HG02678 (cell line): ENCODE data around the gene ZNF275.
A peak's percentile ranks its signal among the peaks of the same experiment; 100 is the strongest.
"Not testable (repeated sequence)": the region's sequence is repeated elsewhere in the genome, so short reads cannot be mapped to it uniquely, and the experiment has no call there.

Experiments
- ATAC-seq: cut with Tn5 transposase; IDR thresholded peaks from one replicate; pipeline ENCODE4 v1.9.1; 2021; ENCODE audit warnings: mild to moderate bottlenecking, moderate library complexity; ENCODE audit not compliant: unreplicated experiment

The ZNF275 gene

DNA sequence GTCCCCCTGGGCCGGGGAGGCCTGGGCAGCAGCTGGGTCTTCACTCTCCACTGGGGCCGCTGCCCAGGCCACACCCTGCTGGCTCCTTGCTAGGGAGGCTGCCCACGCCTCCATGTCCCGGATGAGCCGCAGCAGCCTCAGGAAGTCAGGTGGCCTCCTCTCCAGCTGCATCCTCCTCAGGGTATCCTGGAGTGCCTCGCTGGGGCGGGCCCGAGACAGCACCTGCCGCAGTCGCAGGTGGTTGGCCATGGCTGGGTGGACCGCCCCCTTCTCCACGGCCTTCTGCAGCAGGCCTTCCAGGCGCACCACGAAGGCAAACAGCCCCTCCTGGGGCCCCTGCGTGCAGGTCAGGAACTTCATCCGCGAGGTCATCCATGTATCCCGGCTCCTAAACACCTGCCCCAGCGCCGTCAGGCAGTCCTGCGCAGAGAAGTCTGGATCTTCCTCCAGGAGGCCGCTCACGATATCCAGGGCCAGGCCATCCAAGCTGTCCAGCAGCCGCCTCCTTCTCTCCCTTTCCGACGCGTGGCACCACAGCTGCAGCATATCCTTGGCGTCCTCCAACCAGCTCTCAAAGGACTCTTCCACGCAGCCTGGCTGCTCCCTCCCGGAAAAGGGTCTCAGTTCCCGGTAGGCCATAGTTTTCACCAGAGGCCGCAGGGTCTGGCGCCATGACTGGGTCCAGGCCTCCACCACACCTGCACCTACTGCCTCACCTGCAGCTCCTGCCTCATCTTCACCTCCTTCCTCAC, 14.5 kb upstream of the ZNF275 start:
- no peak for ATAC-seq

DNA sequence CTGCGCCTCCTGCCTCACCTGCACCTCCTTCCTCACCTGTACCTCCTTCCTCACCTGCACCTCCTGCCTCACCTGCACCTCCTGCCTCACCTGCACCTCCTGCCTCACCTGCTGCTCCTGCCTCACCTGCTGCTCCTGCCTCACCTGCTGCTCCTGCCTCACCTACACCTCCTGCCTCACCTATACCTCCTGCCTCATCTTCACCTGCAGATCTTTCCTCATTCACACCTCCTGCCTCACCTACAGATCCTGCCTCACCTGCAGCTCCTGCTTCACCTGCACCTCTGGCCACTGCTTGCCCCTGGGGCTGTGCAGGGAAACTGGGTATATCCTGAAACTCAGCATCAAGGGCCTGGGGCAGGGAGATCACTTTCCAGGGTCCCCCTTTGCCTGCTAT, 13.9 kb upstream of the ZNF275 start:
- ATAC-seq = not testable (repeated sequence)

DNA sequence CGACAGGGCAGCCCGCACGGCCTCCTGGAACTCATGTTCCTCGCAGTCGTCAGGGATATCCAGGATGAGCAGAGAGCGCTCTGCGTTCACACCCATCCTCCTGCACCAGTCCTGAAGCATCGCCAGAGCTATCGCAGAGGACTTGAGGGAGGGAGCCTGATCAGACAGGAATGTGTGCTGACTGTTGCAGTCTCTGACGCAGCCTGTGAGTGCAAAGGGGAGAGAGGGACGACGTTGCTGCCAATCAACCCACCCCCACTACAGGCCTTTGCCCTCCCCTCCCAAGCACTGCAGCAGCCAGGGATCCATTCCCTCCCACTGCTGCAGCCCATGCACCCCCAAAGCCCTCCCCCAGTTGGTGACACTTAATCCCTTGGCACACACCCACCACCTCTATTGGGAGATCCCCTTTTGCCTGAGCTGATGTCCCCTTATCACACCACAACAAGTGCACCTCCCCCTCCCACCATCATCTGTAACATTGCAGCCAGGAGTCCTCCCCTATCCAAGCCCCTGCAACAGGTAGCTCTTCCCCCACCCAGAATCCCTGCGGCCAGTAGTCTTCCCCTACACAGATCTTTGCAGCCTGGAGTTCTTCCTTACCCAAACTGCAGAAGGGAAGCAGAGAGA, 13.3 kb upstream of the ZNF275 start:
- no peak for ATAC-seq

DNA sequence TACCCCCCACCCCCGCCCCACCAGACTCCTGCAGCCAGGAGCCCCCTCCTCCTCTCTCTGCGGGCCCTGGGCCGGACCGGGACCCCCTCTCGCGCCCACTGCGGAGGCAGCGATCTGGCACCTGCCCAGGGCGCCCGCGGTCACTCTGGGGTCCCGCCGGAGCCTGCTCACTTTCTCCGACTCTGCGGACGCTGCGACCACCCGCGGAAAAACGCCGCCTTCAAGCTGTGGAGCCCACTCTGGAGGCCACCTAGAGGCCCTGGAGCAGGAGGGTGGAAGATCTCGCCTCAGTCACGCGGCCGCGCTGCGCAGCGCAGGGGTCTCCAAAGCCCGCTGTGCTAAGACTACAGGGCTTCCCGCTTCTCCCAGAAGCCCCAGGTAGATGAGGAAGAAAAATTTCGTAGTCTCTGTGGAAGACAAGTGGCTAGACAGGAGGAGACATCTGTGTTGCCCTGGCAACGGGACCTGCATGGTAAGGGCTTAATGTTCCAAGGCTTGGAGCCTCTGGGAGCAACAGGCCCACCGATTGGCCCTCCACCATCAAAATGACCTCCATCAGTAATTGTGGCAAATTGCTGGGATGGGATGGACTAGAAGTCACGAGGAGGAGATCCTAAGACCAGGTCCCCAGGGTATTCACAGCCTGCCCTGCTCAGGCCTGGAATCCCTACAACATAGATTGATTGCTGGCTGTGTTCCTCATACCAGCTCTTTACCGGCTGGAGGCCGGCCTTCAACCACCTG, 12.4 kb upstream of the ZNF275 start, which contains the start of gene PNMA6F:
Gene PNMA6F (minus strand): TSS at position 387 of the 744 bp plus-strand sequence. CDS start 1,093 bp downstream, outside the sequence.
- ATAC-seq = no peak

DNA sequence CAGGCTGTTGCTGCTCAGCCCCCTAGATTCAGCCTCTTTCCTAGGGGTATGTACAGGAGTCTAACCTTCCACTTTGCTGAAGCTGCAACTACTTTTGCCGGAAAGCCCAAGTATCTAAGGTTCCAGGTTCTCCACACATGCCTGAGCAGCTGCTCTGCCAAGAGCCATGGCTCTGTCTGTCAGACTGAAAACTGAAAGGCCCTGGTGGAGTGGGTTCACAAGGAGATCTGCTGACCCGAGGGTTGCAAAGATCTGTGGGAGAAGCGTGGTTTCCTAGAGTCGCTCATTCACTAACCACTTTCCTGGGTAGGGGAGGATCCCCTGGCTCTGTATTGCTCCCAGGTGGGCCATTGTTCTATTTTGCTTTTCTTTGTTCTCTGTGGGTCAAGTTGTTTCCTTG, 6.4 kb upstream of the ZNF275 start:
- no peak for ATAC-seq

DNA sequence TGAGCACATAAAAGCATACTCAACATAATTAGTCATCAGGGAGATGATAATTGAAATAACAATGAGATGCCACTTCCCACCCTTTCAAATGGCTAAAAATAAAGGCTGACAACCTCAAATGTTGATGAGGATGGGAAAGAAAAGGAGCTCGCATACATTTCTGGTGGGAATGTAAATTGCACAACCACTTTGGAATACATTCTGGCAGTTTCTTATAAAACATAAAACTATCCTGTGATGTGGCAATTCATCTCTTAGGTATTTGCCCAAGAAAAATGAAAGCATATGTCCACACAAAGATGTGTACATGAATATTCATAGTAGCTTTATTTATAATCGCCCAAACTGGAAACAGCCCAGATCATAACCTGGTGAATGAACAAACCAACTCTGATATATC, 687 bp upstream of the ZNF275 start:
- no peak for ATAC-seq

DNA sequence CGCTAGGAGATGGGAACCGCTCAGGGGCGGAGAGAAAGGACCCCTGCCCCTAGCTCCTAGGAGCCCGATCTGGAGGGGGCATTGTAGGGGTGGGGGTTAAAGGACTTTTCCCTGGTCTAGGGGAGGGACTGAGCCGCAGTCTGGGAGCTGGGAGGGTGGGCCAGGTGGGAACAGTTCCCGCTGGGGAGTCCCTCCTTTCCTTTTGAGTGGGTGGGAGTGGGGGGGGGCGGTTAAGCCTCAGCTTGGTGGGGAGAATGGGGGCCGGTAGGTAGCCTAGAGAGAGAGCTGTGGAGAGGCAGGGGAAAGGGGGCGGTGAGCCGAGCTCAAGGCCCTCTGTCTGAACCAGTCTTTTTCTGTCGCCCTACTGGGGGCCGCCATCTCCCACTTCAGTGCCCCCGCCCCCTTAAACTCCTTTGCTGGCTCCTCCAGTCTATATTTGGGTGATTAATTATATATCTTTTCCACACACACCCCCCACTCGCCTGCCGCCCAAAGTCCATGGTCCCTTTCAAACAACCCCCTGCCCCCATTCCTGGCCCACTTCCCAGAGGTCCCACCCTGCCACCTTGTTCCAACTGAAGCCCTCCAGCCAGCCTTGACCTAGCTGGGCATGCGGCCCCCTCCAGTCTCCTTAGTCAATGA, 822 bp downstream of the ZNF275 start:
- ATAC-seq = no peak

DNA sequence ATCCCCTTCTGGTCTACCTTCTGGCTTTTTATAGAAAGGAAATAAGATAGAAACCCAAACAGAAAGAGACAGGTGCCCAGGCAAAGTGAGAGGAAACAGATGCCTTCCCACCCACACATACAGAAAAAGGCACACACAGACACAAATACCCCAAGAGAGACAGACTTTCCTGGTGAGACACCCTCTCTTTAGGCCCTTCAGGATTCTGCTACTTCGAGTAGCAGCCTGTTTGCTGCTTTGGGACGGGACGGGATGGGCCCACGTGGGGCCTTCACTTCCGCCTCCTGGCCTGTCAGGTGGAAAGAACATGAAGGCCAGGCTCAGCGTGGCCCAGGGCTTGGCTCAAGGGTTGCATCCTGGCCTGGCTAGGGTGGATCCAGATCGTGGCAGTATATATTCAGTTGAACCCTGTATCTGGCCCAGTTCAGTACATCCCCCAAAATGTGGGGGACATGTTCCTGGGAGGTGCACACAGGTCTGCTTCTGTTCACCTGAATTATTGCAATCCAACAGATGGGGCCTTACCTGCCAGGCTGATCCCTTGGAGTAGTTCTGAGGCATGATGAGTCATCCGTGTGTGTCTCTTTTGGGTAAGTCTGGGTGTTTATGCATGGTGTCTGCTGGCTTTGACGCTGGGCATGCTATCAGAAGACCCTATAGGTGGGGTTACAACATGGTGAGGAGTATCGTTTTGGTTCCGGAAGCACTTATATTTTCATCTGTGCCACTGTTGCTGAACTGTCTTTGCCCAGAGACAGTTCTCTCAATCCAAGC, 2.4 kb downstream of the ZNF275 start:
- ATAC-seq = peak; percentile 51

DNA sequence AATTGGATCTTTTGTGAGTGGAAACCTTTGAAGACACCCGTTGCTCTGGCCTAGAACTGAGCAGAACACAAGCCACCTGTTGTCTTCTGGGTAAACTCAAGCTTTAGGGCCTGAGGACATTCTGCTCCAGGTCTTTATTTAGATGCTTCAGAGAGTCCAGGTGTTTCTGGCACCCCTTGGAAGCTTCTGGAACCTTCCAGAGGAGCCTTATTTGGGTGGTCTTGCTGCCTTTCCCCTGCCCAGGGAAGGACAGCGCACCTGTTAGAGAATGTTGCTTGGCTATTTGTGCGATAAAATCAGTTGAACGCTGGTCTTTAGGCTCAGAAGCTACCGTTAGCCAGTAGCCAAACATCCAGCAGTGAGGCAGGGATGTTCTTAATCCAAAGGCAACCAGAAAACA, 3.0 kb downstream of the ZNF275 start:
- ATAC-seq = no peak

DNA sequence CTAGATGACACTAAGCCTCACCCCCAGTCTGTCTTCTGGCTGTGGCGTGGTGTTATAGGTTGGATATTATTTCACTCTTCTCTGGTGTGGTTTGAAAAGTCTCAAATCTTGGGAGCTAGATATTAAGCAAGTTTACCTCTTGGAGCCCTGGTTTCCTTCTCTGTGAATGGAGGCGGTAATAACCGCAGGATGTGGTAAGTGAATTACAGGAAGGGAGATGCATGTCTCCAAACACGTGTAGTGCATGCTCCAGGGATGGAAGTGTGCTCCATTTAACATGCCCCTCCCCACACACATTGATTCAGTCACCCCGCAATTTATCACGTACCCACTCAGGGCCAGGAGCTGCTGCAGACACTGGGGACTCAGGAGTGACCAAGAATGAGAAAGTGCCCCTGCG, 4.9 kb downstream of the ZNF275 start:
- ATAC-seq = no peak

DNA sequence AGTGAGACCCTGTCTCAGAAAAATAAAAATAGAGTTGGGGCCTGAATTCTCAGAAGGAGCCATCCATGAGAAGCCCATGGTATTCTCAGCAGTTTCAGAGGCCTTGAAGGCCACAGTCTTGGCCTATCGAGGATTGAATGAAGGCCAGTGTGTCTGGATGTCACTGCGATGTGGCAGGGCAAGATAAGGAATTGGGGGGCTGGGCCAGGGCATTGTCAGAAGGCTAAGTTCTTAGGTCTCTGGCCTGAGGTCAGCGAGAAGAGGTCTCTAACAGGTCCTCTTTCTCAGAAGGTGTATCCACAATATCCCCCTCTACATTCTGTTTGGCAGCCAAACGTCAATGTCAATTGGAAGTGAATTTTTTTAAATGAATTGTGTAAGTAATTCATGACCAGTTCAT, 5.7 kb downstream of the ZNF275 start:
- ATAC-seq = no peak

DNA sequence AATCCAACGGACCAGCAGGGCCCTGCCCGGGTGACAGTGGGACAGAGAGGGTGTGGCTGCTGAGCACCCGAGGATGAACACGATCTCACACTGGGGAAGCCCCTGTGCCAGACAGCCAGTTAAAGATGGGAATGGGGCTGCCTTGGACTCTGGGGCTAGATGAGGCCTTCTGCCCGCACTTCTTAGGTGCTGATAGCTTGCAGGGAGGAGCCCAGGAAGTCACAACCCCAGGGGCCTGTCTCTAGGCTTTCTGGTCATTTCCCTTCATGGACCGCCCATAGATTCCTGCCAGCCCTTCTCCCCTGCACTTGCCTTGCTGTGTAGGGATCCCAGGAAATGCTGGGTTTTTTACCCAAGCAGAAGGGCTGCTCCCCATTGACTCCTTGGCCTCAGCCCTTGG, 6.2 kb downstream of the ZNF275 start:
- ATAC-seq = no peak

DNA sequence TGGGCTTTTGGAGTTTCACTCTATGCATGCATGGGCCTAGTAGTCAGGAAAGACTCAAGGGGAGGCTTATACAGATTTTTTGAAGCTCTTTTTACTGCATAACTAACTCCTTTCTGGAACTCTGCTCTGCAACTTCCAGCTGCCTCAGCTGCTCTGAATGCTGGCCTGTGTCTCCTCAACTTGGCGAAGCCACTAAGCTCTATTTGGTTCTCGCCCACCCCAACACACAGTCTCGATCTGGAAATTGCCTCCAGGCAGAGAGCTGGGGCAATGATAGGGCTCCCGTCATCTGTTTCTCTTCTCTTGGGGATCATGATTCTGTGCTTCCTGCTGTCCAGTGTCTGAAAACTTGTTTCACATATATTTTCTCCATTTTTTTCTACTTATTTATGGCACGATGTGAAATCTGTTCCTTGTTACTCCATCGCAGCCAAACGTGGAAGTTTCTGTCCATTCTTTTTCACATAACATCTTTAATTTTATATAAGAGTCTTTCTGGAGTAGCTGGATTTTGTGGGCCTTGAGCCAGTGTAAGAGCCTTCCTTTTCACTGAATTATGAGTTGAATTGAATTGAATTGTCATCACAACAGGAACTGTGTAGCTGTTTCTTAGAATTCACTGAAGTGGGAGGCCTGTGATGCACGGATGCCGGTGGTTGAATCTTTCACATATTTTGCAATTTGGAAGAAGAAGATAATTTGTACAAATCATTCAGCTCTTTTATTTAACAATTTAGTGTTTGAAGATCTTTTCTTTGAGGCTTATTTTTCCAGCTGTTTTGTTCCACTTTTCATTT, 9.0 kb downstream of the ZNF275 start:
- ATAC-seq = no peak

DNA sequence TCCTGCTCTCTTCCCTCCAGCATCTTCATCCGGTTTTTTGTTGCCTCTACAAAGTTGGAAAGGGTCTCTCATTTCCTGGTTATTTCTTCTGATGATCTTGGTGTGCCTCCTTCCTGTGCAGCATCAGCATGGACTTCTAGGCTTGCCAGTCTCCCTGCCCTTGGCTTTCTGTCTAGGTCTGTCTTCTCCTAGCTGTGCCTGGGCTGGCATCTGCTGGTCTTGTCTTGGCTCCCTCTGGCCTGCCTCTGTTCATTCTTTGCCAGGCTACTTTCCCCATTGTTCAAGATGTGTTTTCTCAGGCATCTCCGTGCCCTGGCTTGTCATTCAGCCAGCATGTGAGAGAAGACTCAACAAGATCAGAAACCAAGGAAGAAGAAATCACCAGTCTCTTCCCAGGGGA, 9.7 kb downstream of the ZNF275 start:
- ATAC-seq = no peak

DNA sequence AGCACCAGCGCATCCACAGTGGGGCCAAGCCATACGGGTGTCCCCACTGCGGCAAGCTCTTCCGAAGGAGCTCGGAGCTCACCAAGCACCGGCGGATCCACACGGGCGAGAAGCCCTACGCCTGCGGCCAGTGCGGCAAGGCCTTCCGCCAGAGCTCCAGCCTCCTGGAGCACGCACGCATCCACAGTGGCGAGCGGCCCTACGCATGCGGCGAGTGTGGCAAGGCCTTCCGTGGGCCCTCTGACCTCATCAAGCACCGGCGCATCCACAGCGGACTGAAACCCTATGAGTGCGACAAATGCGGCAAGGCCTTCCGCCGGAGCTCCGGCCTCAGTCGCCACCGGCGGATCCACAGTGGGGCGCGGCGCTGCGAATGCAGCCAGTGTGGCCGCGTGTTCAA, 13.6 kb downstream of the ZNF275 start:
- no peak for ATAC-seq

DNA sequence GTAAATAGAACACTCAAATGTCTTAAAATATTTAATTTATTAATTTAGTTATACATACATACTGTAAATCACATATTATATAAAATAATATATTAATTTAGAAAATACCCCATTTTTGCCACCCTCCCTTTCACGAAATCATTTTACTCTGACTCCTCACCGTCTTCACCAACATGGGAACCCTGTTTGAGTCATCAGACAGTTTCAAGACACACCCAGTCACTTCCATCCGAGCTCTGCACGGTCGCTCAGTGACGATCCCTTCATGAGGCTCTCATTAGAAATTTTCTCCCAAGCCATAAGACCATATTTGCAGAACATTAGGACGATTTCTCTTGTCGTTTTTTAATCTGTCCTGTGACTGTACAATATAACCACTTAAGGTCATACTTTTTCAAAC, 14.5 kb downstream of the ZNF275 start:
- ATAC-seq = no peak

DNA sequence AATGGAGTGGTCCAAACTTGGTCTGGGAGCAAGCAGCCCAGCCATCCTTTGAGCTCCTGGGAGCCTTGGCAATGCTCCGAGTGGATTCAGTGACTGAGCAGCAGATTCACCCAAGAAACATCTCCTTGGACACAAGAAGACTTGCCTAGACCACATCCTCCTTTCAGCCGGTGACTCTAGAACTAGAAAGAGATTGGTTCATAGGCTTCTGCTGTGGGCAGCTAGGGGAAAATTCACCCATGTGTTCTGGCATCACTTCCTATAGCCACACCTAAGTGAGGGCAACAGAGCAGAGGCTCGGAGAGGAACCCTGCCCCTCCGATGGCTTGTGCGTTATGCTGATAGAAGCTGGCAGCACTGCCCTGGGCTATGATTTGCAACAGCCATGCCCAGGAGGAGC, 16.0 kb downstream of the ZNF275 start:
- no peak for ATAC-seq

DNA sequence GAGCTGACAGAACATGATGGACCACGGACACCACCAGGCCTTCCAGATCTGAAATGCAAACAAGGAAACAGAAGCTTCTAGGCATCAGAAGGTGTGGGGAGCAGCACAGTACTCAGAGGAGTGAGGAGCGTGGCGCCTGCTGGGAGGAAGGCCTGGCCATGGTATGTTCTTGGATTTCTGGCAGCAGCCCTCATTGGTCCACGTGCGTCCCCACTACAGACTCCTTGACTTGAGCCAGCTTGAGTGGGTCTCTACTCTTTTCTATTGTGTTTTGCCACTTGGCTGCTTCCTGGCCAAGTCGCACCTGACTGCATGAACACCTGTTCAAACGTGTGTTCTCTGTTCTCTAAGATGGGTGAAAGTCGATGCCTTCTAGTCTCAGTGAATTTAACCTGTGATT, 18.0 kb downstream of the ZNF275 start:
- ATAC-seq = no peak

DNA sequence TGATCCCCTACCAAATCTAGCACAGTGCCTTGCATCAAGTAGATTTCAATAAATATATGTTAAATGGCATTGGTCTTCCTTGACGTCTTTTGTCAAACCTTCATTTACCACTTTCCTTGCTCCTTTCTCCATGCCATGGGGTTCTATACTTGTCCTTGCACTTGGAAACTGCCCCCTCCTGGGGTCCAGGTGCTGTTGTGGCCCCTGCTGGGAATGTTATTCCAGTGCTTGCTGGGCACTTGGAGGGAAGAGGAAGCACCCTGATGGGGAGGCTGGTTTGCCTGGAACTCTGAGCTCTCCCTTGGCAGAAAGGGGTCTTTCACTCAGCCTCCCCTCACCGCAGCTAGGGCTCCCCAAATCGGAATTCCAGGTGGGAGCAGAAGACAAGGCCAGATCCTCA, 18.9 kb downstream of the ZNF275 start:
- no peak for ATAC-seq

DNA sequence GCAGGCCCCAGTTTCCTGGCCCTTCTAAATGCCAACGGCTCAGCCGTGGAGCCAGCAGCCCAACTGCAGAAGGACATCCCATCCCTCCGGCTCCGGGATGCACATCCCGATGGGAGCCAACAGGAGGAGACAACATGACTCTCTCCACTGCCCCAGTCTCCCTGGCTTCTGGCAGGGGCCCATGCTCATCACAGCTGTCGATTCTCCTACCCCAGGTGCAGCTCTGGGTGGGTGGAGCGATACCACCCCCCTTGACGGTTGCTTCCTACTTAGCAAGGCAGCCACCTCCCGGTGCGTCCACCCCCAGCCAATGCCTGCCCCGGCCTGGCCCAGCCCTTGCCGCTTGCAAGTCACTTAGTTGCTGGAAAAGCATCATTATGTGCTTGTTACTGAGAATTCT, 19.5 kb downstream of the ZNF275 start:
- ATAC-seq = no peak
